ENCODE results near the gene CPLX3. TPM values are rescaled to one million over a fixed set of nuclear protein-coding genes. Genes with fewer than 3 reads are reported as not detected.

The CPLX3 gene
- total and polyA plus RNA-seq, 2 of the 8 experiments (the other 6 are each of a cell fraction or from before 2014, with no cell fraction given): 0.17 TPM; not detected in 1

DNA sequence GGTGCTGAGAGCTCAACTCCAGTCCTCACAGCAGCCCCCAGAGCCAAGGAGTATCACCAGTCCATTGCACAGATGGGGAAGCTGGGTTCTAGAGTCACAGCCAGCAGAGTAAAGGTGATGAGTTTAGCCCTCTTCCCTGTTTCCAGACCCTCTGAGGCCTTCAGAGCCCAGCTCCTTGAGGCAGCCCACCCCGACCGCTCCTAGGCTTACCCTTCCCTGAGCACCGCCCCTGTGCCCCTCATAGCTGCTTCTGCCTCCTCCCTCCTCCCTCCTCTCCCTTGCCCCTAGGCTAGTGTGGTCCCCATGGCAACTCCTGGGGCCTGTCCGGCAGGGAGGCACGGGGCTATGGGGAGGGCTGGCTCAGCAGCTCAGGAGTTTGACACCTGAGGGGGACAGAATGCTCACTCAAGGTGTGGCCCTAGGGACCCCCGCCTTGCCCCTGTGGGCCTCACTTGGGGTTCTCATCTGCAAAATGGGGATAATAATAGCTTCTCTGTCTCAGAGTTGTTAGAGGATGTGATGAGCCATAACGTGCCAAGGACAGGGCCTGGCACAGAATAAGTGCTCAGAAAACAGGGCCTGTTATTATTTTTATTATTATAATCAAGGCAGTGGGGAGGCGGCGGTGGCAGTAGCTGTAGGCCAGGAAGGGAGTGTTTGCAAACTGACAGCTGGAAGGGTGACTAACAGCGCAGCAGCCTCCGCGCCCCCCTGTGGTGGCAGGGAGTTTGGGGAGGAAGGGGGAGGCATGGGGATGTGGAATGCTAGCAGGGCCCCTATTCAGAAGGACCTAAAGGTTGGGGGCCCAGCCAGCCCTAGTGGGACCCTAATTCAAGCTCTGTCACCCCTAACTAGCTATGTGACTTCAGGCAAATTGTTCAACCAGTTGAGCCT lies 33.0 kb upstream of the CPLX3 start:
- H2BK5ac ChIP-seq (ENCODE audit: low read depth, low read length): no peak overlapping the region
- peaks cover 0 to 7% of the 10 kb centered on the region in 2 experiments; a peak in 1 of 4 replicates for H3K79me2 ChIP-seq (ENCODE audit: control insufficient read depth in 1 of 2, insufficient read depth in 2 of 2, low read length in 2 of 2)
- H3K79me1 ChIP-seq (ENCODE audit: low read depth, low read length): peaks cover 25% of the 10 kb centered on the region
- DNase-seq (ENCODE audit: low read depth in 1 of 2, low spot score in 2 of 2) (no peak), FAIRE-seq (no peak)
- H4K8ac ChIP-seq (ENCODE audit: extremely low read depth, insufficient read depth, low read length): no peak overlapping the region
- H3K18ac ChIP-seq (ENCODE audit: extremely low read depth, low read length): no peak overlapping the region
- no peak overlapping the region for H3K23ac ChIP-seq (ENCODE audit: insufficient read length)
- H3K4me1 ChIP-seq (replicated peaks in 1 of 4; ENCODE audit: control insufficient read depth in 3 of 4, insufficient read depth in 4 of 4, low read length in 3 of 4): peaks cover 2 to 19% (median 11%) of the 10 kb centered on the region in 4 experiments
- no peak overlapping the region for H2AK5ac ChIP-seq (ENCODE audit: low read depth, low read length)
- ChIA-PET POLR2A (ENCODE audit: partially characterized antibody) (interaction anchor here (0.6 to 2.8 kb wide), 7 partner anchors 9 to 274 kb away, joined by 3 to 14 read pairs (median 4); partner anchors contain the start of gene CSK), CTCF (ENCODE audit: partially characterized antibody) (interaction anchor here (0.5 to 53.7 kb wide), 18 partner anchors 7 to 168 kb away, joined by 3 to 1439 read pairs (median 4); partner anchors contain the start of genes CLK3 and CSK)
- H4K91ac ChIP-seq (replicated peaks; ENCODE audit: insufficient read length, low read length): no peak overlapping the region
- H3K4me3 ChIP-seq (ENCODE audit: extremely low read depth in 1 of 4, insufficient read depth in 2 of 4, low read depth in 3 of 4, low read length in 4 of 4): no peak overlapping the region
- H3K9ac ChIP-seq (replicated peaks in 1 of 4; ENCODE audit: extremely low read depth in 1 of 4, low read depth in 3 of 4, low read length in 3 of 4): no peak overlapping the region
- no peak overlapping the region for H3K56ac ChIP-seq (replicated peaks; ENCODE audit: insufficient read length, low read depth, low read length)
- no peak overlapping the region for H2BK12ac ChIP-seq (ENCODE audit: low read depth, low read length)
- no peak overlapping the region for H2BK15ac ChIP-seq (ENCODE audit: low read length)
- no peak overlapping the region for H4K5ac ChIP-seq (ENCODE audit: insufficient read length, low read depth, low read length)
- H3K14ac ChIP-seq (ENCODE audit: insufficient read length): no peak overlapping the region
- 80% methylated on average over 12 of the region's 12 CpGs; no CpG with 5 or more reads in 1 of the 2 experiments for WGBS, 2 experiments (ENCODE audit: extremely low coverage in 1 of 2, insufficient coverage in 1 of 2, insufficient read length in 1 of 2, insufficient replicate concordance in 2 of 2, low coverage in 1 of 2, low lambda C conversion rate in 2 of 2, missing lambda C conversion rate in 1 of 2)
- peaks cover 34 to 47% of the 10 kb centered on the region in 2 experiments for H4K20me1 ChIP-seq (replicated peaks in 1 of 2; ENCODE audit: control insufficient read depth in 1 of 2, insufficient read depth in 2 of 2, low read length in 2 of 2)
- H3K27me3 ChIP-seq (replicated peaks in 1 of 4; ENCODE audit: control insufficient read depth in 3 of 4, extremely low read depth in 1 of 4, insufficient read depth in 3 of 4, low read length in 3 of 4): no peaks in the 10 kb centered on the region
- TF ChIP-seq, protein P1, sequence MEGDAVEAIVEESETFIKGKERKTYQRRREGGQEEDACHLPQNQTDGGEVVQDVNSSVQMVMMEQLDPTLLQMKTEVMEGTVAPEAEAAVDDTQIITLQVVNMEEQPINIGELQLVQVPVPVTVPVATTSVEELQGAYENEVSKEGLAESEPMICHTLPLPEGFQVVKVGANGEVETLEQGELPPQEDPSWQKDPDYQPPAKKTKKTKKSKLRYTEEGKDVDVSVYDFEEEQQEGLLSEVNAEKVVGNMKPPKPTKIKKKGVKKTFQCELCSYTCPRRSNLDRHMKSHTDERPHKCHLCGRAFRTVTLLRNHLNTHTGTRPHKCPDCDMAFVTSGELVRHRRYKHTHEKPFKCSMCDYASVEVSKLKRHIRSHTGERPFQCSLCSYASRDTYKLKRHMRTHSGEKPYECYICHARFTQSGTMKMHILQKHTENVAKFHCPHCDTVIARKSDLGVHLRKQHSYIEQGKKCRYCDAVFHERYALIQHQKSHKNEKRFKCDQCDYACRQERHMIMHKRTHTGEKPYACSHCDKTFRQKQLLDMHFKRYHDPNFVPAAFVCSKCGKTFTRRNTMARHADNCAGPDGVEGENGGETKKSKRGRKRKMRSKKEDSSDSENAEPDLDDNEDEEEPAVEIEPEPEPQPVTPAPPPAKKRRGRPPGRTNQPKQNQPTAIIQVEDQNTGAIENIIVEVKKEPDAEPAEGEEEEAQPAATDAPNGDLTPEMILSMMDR (IDR thresholded peaks at IDR 0.05; ENCODE audit: control extremely low read depth in 1 of 3, insufficient read depth in 1 of 3, low read depth in 1 of 3, low read length in 3 of 3): peak in 2 of 3 experiments; percentile 7 to 16; a peak in 2 of 4 replicates
- no peak for TF ChIP-seq SP1 (IDR thresholded peaks at IDR 0.05; ENCODE audit: low read depth, low read length)
- H2BK120ac ChIP-seq (replicated peaks; ENCODE audit: low read depth, low read length): no peak overlapping the region
- no peak overlapping the region for H3K4ac ChIP-seq (replicated peaks; ENCODE audit: insufficient read length, low read depth, low read length)
- no peaks in the 10 kb centered on the region for H3K23me2 ChIP-seq (ENCODE audit: low read depth, low read length)
- no peaks in the 10 kb centered on the region for H3K9me3 ChIP-seq (ENCODE audit: insufficient read depth in 2 of 2, low read depth in 1 of 2, low read length in 1 of 2)
- H3K36me3 ChIP-seq (ENCODE audit: control insufficient read depth in 2 of 4, insufficient read depth in 4 of 4, low read length in 3 of 4): no peaks in the 10 kb centered on the region
- H2BK20ac ChIP-seq (ENCODE audit: low read length): no peak overlapping the region
- H3K4me2 ChIP-seq (ENCODE audit: insufficient read depth in 1 of 2, low read depth in 2 of 2, low read length in 2 of 2): no peak overlapping the region
- no peak overlapping the region for H2AFZ ChIP-seq (ENCODE audit: low read length)
- no peak overlapping the region for H3K27ac ChIP-seq (ENCODE audit: low read depth, low read length)

Data from H1 (cell line).